HG02981 (cell line): ENCODE measurements around the gene KCNK4.

Experiments used
- ATAC-seq: cut with Tn5 transposase; IDR thresholded peaks from one replicate; pipeline ENCODE4 v1.9.1; 2021; ENCODE audit warnings: mild to moderate bottlenecking, moderate library complexity; ENCODE audit not compliant: unreplicated experiment

KCNK4 gene

DNA sequence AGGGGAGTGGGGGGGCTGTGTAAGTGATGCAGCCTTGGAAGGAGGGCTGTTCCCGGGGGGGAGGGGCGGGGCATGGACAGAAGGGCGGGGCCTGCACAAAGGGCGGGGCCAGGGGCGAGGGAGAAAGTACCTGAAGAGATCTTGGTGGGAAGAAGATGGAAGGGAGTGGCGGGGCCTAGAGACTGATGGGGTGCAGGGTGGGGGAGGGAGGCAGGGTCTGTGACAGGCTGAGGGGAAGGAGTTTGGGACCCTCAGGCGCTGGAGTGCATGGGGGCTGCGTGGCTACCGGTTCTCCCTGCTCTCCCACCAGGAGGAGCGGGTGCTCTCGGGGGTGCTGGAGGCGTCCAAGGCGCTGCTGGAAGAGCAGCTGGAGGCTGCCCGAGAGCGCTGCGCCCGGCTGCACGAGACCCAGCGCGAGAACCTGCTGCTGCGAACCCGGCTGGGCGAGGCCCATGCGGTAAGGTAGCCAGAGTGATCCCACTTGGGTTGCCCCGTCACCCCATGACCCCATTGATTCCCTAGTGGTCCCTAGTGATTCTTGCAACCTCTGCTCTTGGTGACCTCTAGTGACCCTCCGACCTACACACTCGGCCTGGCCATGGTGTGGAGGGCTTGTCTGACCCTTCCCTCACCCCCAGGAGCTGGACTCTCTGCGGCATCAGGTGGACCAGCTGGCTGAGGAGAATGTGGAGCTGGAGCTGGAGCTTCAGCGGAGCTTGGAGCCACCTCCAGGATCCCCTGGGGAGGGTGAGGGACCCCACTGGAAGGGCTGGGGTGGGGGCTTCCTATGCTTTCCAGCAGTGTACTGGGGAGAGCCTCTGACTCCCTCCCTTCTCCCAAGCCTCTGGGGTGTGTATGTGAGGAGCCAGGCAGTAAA is 52.0 kb downstream of the KCNK4 start:
- no peak for ATAC-seq

DNA sequence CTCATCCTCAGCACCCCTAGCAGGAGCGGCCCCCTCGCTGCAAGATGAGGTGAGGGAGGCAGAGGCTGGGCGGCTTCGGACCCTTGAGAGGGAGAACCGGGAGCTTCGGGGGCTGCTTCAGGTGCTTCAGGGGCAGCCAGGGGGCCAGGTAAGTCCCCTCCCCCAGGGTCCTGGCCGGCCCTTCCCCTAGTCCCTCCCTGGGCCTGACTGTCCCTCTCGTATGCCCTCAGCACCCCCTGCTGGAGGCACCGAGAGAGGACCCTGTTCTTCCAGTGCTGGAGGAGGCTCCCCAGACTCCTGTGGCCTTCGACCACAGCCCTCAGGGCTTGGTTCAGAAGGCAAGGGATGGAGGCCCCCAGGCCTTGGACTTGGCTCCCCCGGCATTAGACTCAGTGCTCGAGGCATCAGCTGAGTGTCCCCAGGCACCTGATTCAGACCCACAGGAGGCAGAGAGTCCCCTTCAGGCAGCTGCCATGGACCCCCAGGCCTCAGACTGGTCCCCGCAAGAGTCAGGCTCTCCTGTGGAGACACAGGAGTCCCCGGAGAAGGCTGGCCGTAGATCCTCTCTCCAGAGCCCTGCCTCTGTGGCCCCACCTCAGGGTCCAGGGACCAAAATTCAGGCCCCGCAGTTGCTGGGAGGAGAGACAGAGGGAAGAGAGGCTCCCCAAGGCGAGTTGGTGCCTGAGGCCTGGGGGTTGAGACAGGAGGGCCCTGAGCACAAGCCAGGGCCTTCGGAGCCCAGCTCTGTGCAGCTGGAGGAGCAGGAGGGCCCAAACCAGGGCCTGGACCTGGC is 52.9 kb downstream of the KCNK4 start:
- ATAC-seq = no peak

DNA sequence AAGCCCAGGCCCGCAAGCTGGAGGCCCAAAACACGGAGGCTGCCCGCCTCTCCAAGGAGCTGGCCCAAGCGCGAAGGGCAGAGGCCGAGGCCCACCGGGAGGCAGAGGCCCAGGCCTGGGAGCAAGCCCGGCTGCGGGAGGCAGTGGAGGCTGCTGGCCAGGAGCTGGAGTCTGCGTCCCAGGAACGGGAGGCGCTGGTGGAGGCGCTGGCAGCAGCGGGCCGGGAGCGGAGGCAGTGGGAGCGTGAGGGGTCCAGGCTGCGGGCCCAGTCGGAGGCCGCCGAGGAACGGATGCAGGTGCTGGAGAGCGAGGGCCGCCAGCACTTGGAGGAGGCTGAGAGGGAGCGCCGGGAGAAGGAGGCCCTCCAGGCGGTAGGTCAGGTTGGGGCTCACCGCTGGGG is 53.7 kb downstream of the KCNK4 start:
- ATAC-seq = no peak

DNA sequence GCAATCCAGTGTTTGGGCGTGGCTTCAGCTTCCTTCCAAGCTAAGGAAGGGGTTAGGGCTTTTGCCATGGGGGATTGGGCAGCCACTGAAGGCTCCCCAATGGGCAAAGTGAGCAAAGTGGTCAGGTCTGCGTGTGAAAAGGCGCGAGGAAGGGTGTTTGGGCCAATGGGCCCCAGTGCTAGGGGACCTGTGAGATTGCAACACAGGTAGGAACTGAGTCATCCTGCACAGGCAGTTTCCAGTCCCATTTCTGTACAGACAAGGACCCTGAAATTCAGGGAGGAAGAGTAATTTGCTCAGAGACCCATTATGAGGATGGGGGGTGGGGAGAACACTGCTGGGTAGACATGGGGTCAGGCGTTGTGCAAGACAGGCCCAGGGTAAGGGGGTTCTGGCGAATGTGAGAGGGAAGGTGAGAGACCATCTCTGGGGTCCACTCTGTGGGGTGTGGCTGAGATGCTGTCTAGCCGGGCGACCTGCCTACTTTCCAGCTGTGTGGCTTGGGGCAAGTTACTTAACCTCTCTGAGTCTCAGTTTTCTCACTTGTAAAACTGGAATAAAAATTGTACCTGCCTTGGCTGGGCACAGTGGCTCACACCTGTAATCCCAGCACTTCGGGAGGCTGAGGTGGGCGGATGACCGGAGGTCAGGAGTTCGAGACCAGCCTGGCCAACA is 56.2 kb downstream of the KCNK4 start:
- ATAC-seq = no peak

DNA sequence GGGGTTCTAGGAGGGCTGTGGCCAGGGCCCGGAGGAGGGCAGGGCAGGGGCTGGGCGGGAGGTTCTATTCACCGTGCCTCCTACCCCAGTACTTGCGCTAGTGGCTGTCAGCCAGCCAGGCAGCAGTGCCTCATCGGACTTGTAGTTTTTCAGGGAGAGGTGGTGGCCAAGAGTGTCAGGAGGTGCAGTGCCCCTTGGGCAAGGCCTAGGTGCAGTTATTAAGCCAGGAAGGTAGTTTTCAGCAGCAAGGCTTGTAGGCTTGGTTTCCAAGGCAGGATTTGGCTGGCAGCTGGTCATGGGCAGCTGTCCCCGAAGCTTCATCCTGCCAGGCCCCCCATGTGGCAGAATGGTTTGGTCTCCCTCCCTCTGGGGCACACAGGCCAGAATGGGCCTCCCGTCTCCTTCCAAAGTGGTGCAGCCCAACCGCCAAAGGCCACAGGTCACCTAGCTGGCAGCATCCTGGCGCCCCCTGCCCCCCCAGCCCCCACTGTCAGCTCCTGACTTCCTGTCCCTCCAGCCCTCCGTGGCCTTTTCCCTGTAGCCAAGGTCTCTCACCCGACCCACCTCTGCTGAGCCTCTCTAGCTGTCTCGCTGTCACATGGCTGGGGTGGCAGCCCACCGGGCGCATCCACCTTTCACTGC is 57.4 kb downstream of the KCNK4 start:
- ATAC-seq = no peak

DNA sequence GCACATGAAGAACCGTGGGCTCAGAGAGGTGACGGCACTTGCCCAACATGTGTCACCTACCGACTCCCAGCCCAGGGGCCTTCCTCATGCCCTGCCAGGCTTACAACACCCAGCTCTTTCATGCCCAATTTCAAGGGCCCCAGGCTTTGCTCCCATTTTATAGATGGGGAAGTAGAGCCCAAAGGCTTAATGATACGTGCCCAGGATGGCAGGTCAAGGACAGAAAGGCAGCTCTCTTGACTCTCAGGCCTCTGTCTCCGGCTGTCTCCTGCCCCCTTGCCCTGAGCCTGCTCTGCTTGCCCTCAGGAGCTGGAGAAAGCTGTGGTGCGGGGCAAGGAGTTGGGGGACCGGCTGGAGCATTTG is 57.9 kb downstream of the KCNK4 start:
- no peak for ATAC-seq

DNA sequence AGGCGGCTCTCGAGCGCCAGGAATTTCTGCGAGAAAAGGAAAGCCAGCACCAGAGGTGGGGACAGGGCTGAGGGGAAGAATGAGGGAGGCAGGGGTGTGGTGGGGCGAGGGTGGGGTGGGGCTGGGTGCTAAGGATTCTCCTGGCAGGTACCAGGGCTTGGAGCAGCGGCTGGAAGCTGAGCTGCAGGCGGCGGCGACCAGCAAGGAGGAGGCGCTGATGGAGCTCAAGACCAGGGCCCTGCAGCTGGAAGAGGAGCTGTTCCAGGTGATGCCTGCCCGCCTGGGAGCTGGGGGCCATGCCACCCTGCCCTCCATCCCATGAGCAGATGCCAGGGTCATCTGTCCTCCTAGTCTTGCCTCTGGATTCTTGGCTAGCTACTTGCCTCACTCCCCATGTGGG is 58.3 kb downstream of the KCNK4 start:
- ATAC-seq = no peak
